Activated CD8-positive, alpha-beta memory T cell treated with anti-CD3 and anti-CD28 coated beads for 48 hours (primary cell): ENCODE results near the gene NMNAT2.
"Not testable (repeated sequence)": the region's sequence is repeated elsewhere in the genome, so short reads cannot be mapped to it uniquely, and the experiment has no call there.

Experiments
- DNase-seq, 3 experiments: peaks; one replicate each; pipeline ENCODE4 v3.0.0-alpha.2; 2020; ENCODE audit warnings: low read depth in 2 of 3, low spot score in 2 of 3

Gene NMNAT2

DNA sequence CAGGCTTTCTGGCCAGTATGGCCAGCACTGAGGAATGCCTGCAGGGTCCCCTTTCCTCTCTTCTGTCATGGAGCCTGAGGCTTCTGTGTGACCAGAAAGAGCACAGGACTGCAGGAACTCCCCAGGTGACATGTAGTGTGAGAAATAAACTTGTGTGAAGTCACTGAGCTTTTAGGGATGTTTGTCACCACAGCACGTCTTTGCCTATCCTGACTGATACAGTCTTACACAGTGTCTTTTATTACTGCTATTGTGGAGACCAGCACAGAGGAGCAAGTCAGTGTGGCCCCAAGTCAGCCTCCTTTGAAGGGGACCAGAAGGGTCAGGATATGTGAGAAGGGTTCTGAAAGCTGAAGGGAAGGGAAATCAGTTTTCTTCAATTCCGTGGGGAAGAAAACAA lies 129.6 kb downstream of the NMNAT2 start:
- no peak for DNase-seq

DNA sequence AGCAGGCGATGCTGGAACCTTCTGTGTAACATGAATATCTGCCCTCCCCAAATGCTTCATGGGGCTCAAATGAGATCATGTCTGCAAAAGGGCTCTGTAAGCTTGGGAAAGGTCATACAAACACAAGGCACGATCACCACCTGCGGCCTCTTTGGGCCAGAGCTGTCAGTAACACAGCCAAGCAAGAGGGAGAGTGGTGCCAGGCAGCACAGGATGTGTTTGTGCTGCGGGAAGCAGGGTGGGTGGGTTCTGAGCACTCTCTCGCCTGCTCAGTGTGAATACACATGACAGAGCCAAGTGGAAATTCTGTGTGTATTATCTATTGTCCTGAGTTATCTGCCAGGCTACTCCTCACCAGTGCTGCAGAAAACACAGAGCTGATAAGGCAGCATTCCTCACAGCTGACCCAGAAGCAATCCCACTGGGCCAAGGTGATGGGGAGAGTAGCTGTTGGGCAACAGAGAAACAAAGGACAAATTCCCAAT lies 130.9 kb downstream of the NMNAT2 start:
- no peak for DNase-seq

DNA sequence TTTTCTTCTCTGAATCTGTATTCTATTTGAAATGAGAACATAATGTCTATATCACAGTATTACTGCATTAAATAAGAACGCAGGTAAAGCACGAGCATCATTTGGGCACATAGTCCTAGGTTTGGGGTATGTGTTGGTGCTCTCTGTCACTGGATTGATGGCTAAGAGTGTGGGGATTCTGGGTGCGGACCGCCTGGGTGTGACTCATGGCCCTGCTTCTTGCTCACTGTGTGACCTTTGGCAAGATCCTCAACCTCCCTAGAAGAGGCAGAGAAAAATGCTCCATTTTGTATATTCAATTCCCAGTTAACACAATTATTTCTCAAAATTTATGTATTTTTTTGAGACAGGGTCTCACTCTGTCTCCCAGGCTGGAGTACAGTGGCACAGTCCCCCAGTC lies 132.4 kb downstream of the NMNAT2 start:
- DNase-seq: no peak

DNA sequence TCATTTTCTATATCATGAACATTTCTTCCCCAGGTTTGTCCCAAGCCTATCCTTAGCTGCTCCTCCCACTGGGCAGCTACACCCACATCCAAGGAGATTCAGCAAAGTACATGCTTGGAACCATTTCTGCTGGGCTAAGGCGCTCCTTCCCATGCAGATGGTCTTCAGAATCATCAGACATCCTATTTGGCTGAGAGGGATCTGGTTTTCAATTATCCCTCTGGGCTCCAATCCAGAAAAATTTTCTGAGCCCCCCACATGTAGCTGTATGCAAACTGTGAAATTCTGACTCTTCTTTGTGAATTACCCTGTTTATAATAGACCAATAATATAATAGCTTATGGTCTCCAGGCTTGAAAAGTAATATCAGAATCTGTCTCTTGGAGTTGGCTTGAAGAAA lies 132.9 kb downstream of the NMNAT2 start:
- no peak for DNase-seq

DNA sequence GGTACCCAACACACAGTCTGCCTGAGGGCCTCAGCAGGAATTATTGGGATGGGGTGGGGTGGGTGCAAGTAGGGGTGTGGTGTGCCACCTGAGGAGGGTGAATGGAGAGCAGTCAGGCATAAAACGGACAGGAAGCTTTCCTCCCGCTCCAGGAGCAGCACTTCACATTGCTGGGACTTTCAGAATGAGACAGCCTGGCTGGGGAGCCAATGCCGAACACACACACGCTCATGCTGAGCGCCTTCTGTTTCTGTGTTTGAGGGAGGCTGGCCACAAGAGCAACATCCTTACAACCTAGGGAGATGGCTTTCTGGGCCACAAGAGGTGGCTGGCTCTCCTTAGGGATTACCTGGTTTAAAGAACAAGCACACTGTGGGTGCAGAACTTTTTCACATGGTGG lies 134.1 kb downstream of the NMNAT2 start:
- no peak for DNase-seq

DNA sequence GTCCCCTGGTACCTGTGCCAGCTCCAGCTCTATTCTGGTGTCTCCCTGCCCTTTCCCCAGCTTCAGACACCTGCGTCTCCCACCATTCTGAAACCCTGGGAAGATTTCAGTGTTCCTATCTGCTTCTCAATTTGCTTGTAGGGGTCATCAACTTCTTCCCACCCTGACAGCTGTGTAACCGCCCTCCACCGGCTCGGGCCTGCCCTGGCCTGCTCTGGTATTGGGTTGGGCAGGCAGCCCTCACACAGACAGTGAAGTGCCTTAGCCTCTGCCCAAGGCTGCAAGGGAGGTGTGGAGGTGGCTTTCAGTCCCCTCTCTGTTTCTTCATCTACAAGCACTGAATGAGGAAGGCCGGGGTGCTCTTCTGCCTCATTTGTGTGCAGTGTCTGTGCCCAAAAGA lies 134.9 kb downstream of the NMNAT2 start:
- DNase-seq: no peak

DNA sequence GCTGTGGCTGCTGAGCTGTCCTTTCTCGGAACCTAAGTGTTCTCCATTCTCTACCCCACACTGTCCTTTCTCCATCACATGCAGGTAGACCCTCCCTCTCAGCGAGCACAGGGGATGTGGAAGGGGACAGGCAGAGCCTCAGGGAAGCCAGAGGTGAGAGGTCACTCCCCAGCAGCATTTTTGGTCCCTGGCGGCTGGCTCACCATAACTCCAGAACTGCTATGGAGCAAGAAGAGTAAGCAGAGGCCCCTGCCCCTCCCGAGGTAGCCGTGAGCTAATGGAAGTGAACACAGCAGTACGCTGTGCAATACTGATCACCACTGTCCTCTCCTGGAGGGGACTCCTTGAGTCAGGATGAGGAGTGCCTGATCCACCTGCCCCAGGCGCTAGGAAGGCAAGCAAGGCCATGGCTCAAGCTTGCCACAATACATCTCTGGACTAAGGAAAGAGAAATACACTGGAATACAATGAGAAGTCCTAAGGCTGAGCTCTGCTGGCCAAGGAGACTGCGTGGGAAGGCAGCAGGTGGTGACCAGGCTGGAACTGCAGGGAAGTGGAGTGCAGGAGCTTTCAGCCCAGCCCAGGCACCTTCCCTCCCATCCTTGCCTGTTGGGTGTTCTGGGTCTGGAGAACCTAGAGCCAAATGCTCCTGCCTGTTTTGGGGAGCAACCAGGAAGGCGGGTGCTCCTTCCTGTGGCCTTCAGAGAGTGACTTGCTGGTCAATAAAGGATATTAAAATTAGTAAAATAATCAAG lies 135.9 kb downstream of the NMNAT2 start:
- no peak for DNase-seq

DNA sequence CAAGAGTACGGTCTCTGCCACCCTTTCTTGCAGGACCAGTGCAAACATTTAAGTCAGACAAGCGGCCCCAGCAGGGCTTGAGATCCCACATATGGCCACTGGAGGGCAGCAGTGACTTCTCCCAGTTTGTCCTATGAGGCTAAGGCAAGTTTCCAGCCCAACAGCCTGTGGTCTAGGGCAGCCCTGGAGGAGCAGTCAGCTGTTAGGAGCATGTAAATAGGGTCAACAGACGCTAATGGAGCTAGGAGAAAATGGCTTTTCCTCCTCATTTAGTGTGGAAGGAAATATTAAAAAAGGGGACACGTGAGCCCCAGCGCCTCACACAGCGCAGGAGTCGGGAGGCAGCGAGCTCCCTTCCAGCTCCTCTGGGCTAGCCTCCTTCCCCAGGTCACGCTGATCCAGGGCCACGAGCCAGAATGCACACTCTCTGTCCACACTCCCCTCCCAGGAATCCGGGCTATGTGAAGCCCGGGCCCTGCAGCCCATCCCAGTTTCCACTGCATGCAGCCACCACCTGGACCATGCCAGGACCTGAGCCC lies 136.6 kb downstream of the NMNAT2 start:
- peak; percentile 28 to 55 (median 43) for DNase-seq

DNA sequence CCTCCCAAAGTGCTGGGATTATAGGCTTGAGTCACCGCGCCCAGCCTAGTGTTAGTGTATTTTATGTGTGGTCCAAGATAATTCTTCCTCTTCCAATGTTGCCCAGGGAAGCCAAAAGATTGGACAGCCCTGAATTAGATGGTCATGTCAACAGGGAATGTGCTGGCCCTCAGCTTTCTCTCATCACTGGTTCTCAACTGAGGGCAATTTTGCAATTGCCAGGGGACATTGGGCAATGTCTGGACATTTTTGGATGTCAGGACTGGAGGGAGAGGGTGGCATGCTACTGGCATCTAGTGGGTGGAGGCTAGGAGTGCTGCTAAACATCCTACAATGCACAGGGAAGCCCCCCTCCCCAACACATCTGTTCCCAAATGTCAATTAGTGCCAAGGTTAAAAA lies 137.1 kb downstream of the NMNAT2 start:
- no peak for DNase-seq

DNA sequence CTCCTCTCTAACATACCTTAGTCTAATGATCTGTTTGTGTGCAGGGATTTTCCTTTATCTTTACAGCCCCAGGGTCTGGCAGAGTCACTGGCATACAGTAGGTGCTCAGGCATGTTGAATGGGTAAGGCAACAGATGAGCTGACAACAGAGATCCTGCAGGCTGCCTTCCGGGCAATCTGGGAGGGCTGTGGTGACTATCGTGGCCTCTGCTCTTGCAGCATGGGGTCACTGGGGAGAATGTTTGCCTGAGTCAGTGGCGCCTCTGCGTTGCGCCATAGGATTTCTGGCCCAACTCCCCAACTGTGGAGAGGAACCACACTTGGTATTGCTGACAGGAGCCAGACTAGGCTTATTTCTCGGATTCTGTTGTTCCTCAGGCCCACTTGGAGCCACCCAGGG lies 138.3 kb downstream of the NMNAT2 start:
- DNase-seq: no peak

DNA sequence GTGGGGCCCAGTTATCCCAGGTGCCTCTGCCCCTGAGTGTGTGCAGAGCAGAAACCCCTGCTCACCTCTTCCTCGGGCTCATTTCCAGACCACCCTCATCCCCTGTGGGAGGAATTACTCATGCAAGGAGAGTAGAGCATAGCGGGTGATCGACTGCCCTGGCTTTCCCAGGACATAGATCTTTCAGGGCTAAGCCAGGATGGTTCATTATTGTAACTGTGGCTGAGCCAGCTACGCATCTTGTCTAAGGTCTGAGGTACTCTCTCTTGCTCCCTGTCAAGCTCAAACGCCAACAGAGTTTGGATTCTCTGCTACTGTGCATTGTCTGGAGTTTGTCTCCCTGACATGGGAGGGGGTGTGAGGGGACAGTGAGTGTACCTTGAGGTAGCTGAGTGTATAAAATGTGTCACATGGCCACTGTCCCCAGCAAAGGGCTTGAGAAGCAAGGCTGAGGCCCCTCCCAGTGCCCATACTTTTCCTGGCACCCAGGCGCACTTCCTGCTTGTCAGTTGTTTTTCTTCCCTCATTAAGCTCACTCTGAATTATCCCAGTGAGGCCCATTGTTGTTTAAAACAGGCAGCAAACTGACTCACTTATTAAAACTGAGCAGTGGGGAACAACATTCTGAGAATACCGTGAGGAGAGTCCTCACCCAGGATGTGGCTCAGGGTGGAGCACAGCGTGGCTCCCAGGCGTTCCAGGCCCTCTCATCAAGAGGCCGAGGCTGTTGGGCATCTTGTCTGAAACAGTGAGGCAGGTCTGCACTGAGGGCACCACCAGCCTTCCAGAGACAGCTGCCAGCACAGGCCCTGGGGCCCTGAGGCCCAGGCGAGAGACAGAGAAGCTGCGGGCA lies 139.2 kb downstream of the NMNAT2 start:
- DNase-seq: no peak

DNA sequence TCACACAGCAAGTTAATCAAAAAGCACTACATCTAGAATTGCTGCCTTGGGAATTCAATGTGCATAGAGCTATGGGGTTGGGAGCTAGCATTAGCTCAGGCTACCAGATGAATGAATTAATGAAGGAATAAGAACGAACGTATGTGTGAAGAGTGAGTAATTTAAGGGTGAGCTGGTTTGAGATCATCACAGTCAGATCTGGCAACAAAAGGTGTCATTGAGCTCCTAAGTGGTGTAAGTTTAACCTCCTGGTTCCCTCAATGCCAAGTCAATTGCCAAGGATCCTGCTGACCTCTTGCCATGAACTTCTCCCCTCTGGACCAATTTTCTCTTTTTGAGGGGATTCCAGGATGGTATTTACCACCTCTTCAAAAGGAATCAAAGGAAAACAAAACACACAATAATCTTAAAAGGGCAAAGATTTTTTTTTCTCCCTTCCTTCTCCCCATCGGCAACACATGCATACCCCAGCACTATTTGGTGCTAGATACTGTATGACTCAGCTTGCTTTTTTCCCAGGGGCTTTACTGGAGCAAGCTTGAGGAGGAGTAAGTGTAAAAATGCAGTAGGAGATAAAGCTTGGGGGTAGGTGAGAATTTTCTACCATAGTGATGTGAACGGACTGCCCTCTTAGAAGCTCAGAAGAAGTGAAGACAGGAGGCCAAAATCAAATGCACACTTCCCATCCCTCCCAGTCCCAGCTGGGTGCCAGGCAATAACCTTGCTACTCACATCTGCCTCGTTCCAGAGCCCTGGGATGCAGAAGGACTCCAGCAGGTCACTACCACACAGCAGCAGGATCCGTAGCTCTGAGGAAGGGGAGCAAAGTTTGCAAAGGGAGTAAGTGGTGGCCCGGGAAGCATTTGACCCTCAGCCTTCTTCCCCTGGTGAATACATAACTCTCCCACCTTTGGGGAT lies 140.1 kb downstream of the NMNAT2 start:
- no peak for DNase-seq

DNA sequence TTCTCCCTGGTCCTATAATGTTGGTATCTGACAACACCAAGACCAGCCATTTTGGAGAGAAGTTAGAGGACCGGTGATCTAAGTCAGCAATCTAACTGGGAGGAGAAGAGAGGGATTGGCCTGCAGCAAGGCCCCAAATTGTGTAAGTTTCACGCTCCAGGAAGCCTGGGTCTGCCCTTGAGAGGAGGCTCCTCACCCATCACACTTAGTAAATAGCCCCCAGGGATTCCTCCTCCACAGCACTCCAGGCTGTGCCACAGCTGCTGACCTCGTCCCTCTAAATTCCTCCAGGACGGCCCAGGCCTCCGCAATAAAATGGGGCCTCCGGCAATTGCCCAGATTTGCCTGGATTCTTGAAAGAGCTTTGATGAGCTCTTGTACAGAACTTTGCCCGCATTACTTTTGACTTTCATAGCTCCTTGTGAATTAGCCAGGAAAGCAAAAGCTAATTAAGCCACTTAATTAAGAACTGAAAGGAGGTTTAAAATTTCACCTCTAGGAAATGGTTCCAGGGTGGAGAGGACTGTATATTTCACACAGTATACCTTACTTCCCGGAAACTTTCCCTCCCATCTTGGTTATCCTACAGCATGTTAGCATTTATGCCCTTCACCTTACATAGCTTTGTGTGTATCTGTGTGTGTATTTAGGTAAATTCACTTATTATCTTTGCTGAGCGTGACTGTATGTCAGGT lies 141.6 kb downstream of the NMNAT2 start:
- no peak for DNase-seq

DNA sequence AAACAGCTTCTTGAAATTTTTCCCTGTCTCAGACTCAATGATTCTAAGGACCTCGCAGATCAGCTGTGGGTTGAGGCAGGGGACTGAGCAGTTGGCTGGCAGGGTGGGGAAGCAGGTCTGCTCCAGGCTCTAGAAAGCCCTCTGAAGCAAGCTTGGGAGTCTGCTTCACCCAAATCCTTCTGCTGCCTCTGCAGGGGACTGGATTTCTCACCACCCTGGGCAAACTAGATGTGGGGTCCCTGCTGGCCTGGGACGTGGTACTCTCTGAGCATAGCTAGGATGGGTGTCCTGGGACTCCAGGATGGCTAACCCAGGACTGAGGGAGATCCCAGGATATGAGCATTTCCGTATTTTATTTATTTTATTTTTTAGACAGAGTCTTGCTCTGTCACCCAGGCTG lies 142.9 kb downstream of the NMNAT2 start:
- DNase-seq: no peak

DNA sequence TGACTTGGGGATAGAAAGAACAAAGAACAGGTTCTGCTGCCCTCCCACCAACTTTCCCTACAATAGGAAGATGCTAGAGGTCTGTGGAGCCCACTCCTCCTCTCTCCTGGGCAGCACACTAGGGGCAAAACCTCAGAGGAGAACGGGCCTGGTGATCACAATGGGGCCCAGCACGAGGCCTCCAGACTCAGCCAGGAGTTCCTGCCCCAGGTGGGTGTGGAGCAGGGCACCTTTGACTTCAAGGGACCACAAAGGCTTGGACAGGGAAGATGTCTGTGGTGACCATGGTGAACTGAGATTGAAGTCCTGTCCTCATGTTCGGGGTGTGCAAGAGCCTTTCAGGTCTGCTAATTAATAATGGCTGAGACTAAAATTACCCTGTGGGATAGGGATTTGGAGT lies 143.3 kb downstream of the NMNAT2 start:
- DNase-seq: no peak

DNA sequence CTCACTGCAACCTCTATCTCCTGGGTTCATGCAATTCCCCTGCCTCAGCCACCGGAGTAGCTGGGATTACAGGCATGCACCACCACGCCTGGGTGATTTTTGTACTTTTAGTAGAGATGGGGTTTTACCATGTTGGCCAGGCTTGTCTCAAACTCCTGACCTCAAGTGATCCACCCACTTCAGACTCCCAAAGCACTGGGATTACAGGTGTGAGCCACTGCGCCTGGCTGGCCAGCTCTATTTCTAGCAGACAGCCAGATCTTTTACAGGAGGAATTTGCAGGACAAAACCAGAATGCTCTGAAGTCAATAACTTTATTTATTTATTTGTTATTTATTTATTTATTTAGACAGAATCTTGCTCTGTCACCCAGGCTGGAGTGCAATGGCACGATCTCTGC lies 144.2 kb downstream of the NMNAT2 start:
- DNase-seq: not testable (repeated sequence)

DNA sequence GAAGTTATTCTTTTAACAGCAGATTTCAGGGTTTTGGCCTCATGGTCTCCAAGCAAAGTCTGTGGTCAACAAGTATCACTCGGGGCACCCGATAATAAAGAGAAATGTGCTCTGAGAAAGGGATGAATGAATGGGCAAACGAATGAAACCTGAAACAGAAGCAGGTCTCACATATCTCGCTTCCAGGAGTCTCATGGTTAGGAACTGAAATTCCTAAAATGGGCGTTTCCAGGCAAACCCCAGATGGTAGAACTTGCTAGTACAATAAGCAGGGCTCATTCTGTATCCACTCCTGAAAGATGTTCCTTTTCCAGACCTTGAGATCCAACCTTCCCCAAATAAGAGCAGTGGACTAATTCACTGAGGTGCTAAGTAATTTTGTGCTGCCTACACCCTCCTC lies 144.9 kb downstream of the NMNAT2 start:
- no peak for DNase-seq

DNA sequence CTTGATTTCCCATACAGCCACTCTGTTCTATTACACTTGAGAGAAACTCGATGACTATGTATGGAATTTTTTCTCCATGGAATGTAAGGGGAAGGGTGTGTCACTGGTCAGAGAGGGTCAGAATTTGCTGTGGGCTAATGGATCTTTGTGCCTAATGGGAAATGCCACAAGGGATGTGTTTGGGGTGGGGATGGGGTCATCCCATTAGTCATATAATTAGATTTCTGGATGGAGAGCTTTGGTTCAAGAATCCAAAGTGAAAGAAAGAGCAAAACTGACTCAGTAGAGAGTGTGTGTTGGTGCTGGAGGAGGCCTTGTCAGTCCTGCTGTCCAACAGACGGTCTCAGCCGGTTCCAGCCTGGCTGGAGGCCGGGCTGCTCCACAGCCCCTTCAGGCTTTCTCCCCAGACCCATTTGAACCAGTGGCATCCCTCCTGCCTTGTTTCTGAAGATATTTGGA lies 145.8 kb downstream of the NMNAT2 start:
- no peak for DNase-seq

DNA sequence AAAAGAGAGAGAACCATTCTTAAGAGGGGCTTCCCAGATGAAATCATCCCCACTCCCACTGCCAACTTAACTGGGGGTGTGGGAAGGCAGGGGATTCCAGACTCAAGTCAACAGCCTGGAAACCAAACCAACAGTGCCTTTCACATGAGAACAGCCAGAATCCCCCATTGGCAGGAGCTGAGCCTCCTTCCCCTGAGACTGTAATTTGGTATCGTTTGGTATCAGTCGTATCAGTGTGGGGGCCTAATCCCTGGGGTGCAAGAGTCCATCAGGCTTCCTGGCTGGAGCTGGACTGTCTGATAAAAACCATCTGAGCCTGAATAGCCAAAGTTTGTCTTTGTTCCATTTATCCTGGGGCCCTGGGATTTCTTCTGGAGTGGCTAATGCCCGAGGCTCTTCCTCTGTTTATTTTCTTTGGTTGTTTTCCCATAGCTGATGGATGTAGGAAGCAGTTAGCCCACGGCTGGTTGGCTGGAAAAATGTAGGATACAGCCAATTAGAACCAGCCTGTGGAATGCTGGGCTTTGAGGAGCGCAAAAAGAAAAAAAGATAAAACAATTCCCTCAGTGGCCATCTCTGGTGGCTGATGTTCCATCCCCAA lies 147.5 kb downstream of the NMNAT2 start:
- DNase-seq: no peak
